ENCODE data around the gene RABGEF1. TPM values are rescaled to one million over a fixed set of nuclear protein-coding genes. Genes with fewer than 3 reads are reported as not detected.

RABGEF1 gene
- total RNA-seq, 1 donor from 2014 or later: 19.4 TPM

DNA sequence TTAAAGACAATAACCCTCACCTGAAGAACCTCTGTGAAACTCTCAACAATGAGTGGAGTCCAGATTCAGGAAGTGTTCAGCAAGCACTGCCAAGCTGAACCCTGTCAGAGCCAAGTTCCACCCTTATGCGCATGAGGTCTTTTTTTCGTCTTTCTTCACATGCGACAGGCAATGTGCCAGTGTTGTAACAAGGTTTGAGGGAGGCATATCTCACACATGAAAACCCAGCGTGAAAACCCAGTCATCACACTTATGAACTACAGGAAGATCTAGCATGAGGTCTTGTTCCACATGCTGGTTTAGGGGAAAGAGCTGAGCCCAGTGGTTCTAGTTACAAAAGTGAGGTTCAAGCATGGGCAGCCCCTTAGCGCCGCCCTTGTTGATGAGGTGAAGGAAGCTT lies 49.7 kb downstream of the RABGEF1 start:
- no peaks in the 10 kb centered on the region for H3K4me1 Mint-ChIP-seq (ENCODE audit: low read depth)
- H3K27me3 Mint-ChIP-seq: no peaks in the 10 kb centered on the region
- no peak for DNase-seq (ENCODE audit: low spot score, unreplicated experiment)
- no peak for TF ChIP-seq CTCF (IDR thresholded peaks at IDR 0.05; ENCODE audit: unreplicated experiment)
- H3K9me3 Mint-ChIP-seq (ENCODE audit: low read depth): no peaks in the 10 kb centered on the region
- H3K27ac Mint-ChIP-seq: no peak overlapping the region
- no peak overlapping the region for H3K4me3 Mint-ChIP-seq (ENCODE audit: low read depth)
- peaks cover 33% of the 10 kb centered on the region for H3K36me3 Mint-ChIP-seq (ENCODE audit: insufficient read depth)

DNA sequence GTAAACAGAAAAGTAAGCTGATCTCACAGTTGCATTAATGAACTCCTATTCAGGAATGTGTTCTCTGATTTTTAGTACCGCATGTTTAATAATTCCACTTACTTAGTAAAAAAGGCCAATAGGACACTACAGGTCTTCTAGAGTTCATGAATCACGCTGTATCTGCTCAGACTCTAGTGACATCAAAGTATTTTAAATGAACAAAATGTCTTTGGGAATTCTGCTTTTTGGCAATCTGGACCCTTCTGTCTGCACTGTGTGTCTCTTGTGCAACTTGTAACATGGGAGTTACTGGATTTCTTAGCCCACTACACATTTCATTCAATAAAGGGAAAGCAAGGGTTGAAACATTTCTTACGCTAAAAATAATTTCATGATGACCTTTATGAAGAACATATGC lies 50.2 kb downstream of the RABGEF1 start:
- DNase-seq (ENCODE audit: low spot score, unreplicated experiment): no peak
- peaks cover 29% of the 10 kb centered on the region for H3K36me3 Mint-ChIP-seq (ENCODE audit: insufficient read depth)
- H3K27me3 Mint-ChIP-seq: no peaks in the 10 kb centered on the region
- H3K4me1 Mint-ChIP-seq (ENCODE audit: low read depth): no peaks in the 10 kb centered on the region
- no peak for TF ChIP-seq CTCF (IDR thresholded peaks at IDR 0.05; ENCODE audit: unreplicated experiment)
- H3K27ac Mint-ChIP-seq: no peak overlapping the region
- no peak overlapping the region for H3K4me3 Mint-ChIP-seq (ENCODE audit: low read depth)
- H3K9me3 Mint-ChIP-seq (ENCODE audit: low read depth): no peaks in the 10 kb centered on the region

GRCh38 chr7:66800591-66800990 lies 60.1 kb downstream of the RABGEF1 start:
- no peaks in the 10 kb centered on the region for H3K27me3 Mint-ChIP-seq
- H3K4me1 Mint-ChIP-seq (ENCODE audit: low read depth): no peaks in the 10 kb centered on the region
- peak overlapping the region; percentile 27 for H3K27ac Mint-ChIP-seq
- TF ChIP-seq CTCF (IDR thresholded peaks at IDR 0.05; ENCODE audit: unreplicated experiment): no peak
- peaks cover 27% of the 10 kb centered on the region for H3K36me3 Mint-ChIP-seq (ENCODE audit: insufficient read depth)
- H3K9me3 Mint-ChIP-seq (ENCODE audit: low read depth): no peaks in the 10 kb centered on the region
- no peak for DNase-seq (ENCODE audit: low spot score, unreplicated experiment)
- no peak overlapping the region for H3K4me3 Mint-ChIP-seq (ENCODE audit: low read depth)

GRCh38 chr7:66804001-66804400 lies 63.5 kb downstream of the RABGEF1 start:
- H3K36me3 Mint-ChIP-seq (ENCODE audit: insufficient read depth): peaks cover 33% of the 10 kb centered on the region
- no peaks in the 10 kb centered on the region for H3K9me3 Mint-ChIP-seq (ENCODE audit: low read depth)
- H3K27ac Mint-ChIP-seq: no peak overlapping the region
- DNase-seq (ENCODE audit: low spot score, unreplicated experiment): no peak
- no peak overlapping the region for H3K4me3 Mint-ChIP-seq (ENCODE audit: low read depth)
- H3K4me1 Mint-ChIP-seq (ENCODE audit: low read depth): no peaks in the 10 kb centered on the region
- no peaks in the 10 kb centered on the region for H3K27me3 Mint-ChIP-seq
- no peak for TF ChIP-seq CTCF (IDR thresholded peaks at IDR 0.05; ENCODE audit: unreplicated experiment)

DNA sequence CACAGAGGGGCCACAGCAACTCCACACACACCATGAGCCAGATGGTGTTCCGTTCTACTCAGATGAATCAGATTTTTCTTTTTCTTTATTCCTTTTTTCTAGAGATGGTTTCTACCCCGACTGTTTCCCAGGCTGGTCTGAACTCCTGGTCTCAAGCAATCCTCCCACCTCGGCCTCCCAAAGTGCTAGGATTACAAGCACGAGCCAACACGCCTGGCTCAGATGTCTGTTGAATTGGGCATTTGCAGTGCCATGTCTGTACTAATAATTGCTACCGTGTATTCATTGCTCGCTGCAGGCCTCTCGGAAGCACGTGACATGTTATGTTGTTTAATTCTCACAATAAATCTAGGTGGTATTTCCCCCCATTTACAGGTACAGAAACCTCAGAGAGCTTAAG lies 67.2 kb downstream of the RABGEF1 start:
- Mint-ChIP-seq H3K4me1 (ENCODE audit: low read depth) (no peaks in the 10 kb centered on the region), H3K36me3 (ENCODE audit: insufficient read depth) (peaks cover 22% of the 10 kb centered on the region), H3K4me3 (ENCODE audit: low read depth) (no peak overlapping the region), H3K27ac (no peak overlapping the region), H3K9me3 (ENCODE audit: low read depth) (no peaks in the 10 kb centered on the region), H3K27me3 (no peaks in the 10 kb centered on the region)
- TF ChIP-seq CTCF (IDR thresholded peaks at IDR 0.05; ENCODE audit: unreplicated experiment): no peak
- DNase-seq (ENCODE audit: low spot score, unreplicated experiment): no peak
